Neural cell (in vitro differentiated cells): ENCODE measurements around the gene KDM4B.

ENCODE experiments used
- EP300 ChIP-seq: fragments of 450-650 bp; conservative IDR thresholded peaks from 2 replicates; pipeline ENCODE4 v1.6.1; 2014; ENCODE audit warnings: antibody characterized with exemption, mild to moderate bottlenecking, moderate library complexity; ENCODE audit not compliant: poor library complexity, severe bottlenecking
- EZH2 ChIP-seq: fragments of 200-600, 300-800 bp; shearing (Covaris generic), sonication (generic); IDR thresholded peaks from 2 replicates; pipeline ENCODE4 v1.6.1; 2014; ENCODE audit warnings: antibody characterized with exemption, low read length, borderline replicate concordance, mild to moderate bottlenecking; ENCODE audit not compliant: insufficient read depth, poor library complexity, severe bottlenecking
- POLR2AphosphoS5 ChIP-seq: IDR thresholded peaks from 2 replicates; pipeline ENCODE4 v1.6.1; 2012
- RAD21 ChIP-seq: fragments of 450-650 bp; conservative IDR thresholded peaks from 2 replicates; pipeline ENCODE4 v1.6.1; 2014; ENCODE audit warnings: antibody characterized with exemption, mild to moderate bottlenecking, moderate library complexity
- TF ChIP-seq, protein P1 (sequence below): fragments of 450-650 bp; IDR thresholded peaks from 2 replicates; pipeline ENCODE4 v1.5.1; 2014; ENCODE audit warnings: antibody characterized with exemption, mild to moderate bottlenecking, moderate library complexity; ENCODE audit not compliant: poor library complexity, severe bottlenecking

DNA sequence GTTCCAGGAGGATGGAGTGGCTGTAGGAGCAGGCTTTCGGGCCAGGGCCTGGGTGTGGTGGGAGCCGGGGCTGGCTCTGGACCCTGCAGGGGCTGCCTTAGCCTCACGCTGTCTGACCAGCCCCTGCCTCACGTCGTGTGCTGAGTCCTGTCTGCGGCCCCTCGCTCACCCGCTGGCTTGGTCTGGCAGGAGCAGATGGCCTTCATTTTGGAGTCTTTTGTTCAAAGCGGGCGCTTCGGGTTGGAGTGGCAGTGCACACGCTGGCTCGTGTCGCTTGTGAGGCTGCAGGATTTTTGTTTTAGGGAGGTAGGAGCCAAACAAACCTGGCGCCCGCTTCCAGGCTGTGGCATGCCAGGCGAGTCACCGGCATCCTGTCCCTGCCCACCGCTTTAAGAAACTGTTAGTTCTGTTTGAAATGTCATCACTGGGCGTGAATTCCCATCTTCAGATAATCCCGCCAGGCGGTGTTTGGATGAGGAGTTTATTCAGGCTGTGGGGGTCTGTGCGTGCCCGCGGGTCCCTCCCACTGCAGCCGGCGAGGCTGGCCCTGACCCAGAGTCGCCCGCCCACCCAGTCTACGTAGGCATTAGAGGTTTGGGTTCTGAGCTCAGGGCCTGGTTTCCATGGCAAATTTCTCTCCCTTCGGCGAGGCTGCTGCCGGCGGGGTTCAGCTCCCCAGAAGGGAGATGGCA is 89.8 kb downstream of the KDM4B start:
- no peak for TF ChIP-seq EZH2
- TF ChIP-seq POLR2AphosphoS5 = no peak
- no peak for TF ChIP-seq EP300
- TF ChIP-seq RAD21 = no peak
- TF ChIP-seq, protein P1, sequence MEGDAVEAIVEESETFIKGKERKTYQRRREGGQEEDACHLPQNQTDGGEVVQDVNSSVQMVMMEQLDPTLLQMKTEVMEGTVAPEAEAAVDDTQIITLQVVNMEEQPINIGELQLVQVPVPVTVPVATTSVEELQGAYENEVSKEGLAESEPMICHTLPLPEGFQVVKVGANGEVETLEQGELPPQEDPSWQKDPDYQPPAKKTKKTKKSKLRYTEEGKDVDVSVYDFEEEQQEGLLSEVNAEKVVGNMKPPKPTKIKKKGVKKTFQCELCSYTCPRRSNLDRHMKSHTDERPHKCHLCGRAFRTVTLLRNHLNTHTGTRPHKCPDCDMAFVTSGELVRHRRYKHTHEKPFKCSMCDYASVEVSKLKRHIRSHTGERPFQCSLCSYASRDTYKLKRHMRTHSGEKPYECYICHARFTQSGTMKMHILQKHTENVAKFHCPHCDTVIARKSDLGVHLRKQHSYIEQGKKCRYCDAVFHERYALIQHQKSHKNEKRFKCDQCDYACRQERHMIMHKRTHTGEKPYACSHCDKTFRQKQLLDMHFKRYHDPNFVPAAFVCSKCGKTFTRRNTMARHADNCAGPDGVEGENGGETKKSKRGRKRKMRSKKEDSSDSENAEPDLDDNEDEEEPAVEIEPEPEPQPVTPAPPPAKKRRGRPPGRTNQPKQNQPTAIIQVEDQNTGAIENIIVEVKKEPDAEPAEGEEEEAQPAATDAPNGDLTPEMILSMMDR = no peak
